GM12892 (cell line): ENCODE results near the gene ALPP.
"Not testable (repeated sequence)": the region's sequence is repeated elsewhere in the genome, so short reads cannot be mapped to it uniquely, and the experiment has no call there.

Experiments
- POLR2A ChIP-seq: IDR thresholded peaks from 2 replicates; pipeline ENCODE4 v1.6.1; 2011; ENCODE audit warnings: low read depth, low read length, control low read depth
- POLR2AphosphoS5 ChIP-seq: IDR thresholded peaks from 2 replicates; pipeline ENCODE4 v1.6.1; 2011; ENCODE audit warnings: low read depth, low read length, control low read depth
- TAF1 ChIP-seq: IDR thresholded peaks from 2 replicates; pipeline ENCODE4 v1.6.1; 2011; ENCODE audit warnings: low read depth, mild to moderate bottlenecking, control low read depth, low read length, borderline replicate concordance

DNA sequence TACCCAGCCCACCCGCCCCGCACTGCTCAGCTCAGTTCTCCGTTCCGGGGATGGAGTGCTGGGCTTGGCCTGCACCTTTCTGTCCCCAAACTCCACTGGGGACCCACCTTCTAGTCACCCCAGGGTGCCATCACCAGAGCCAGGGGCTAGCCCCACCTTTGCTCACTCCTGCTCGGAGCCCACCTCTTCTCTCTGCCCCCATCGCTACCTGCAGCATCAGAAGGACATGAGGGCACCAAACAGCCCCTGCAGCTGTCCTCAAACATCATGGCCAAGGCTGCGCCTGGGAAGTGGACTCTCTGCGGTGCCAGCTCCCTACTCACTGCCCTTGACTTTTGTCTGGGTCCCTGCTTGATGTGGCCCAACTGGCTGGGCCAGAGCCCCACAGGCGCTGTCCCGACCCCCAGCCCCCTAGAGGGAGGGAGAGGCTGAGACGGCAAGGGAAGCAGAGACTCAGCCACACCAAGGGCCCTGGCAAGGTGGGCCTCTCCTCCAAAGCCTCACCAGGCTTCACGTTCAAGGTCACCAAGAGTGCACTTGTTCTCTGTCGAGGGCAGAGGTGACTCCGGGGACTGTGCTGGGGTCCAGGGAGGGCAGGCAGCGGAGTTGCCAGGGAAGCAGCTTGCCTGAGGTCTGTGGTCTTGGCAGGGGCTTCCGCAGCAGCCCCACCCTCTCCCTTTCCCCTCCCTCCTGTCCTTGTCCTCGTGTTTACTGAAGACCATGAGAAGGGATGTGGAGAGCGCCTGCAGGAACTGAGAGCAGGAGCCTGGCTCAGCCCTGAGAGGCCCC is 13.6 kb upstream of the ALPP start:
- not testable (repeated sequence) for TF ChIP-seq TAF1, POLR2AphosphoS5, POLR2A
